K562 (cell line): ENCODE measurements around the gene RASL12. TPM values are rescaled to one million over a fixed set of nuclear protein-coding genes. Genes with fewer than 3 reads are reported as not detected.

Experiments
- BCOR ChIP-seq: fragments of 450-650 bp; IDR thresholded peaks from 2 replicates; pipeline ENCODE4 v1.6.1; 2016
- CTBP1 ChIP-seq: fragments of 450-650 bp; IDR thresholded peaks from 2 replicates; pipeline ENCODE4 v1.6.1; 2016; ENCODE audit warnings: borderline replicate concordance
- ETS1 ChIP-seq: conservative IDR thresholded peaks from 2 replicates; pipeline ENCODE4 v1.6.1; 2011; ENCODE audit warnings: low read depth, mild to moderate bottlenecking, low read length; ENCODE audit not compliant: control insufficient read depth
- FOXK1 ChIP-seq: sonication (generic); formaldehyde crosslinking; IDR thresholded peaks from 2 replicates; pipeline ENCODE4 v1.8.0; 2022; ENCODE audit warnings: missing genetic modification reagents, mild to moderate bottlenecking, borderline replicate concordance
- HMGXB4 ChIP-seq: sonication (generic); formaldehyde crosslinking; IDR thresholded peaks from 2 replicates; pipeline ENCODE4 v1.8.1; 2023; ENCODE audit warnings: mild to moderate bottlenecking, missing genetic modification reagents
- MEIS2 ChIP-seq: fragments of 450-650 bp; IDR thresholded peaks from 2 replicates; pipeline ENCODE4 v1.6.1; 2014; ENCODE audit warnings: mild to moderate bottlenecking; ENCODE audit not compliant: partially characterized antibody
- MYC ChIP-seq, 2 experiments: fragments of 250-450 bp in 1 of 2; sonication (Bioruptor Pico) in 1 of 2; IDR thresholded peaks; 2 replicates each; pipeline versions ENCODE4 v1.5.1 to v1.6.1; 2012 to 2021; ENCODE audit warnings: low read depth in 2 of 2, borderline replicate concordance in 1 of 2, improper control_type of control experiment in 1 of 2, low read length in 1 of 2, mild to moderate bottlenecking in 1 of 2, moderate library complexity in 1 of 2
- PBX2 ChIP-seq, 2 experiments: IDR thresholded peaks in 1 of 2; conservative IDR thresholded peaks in 1 of 2; 2 replicates each; pipeline ENCODE4 v1.6.1; 2016; ENCODE audit warnings: low read depth in 2 of 2, mild to moderate bottlenecking in 1 of 2, missing compliant biosample characterization in 1 of 2, missing genetic modification characterization in 1 of 2, moderate library complexity in 1 of 2
- RBM14 ChIP-seq: fragments of 200-400 bp; formaldehyde crosslinking; IDR thresholded peaks from 2 replicates; pipeline ENCODE4 v1.6.1; 2018; ENCODE audit warnings: low read depth, mild to moderate bottlenecking, low read length, moderate library complexity, borderline replicate concordance; ENCODE audit not compliant: insufficient read depth
- SETDB1 ChIP-seq: IDR thresholded peaks from one replicate; pipeline ENCODE4 v1.6.1; 2012; ENCODE audit warnings: low read length, control low read depth, inconsistent platforms
- SP2 ChIP-seq: IDR thresholded peaks from 2 replicates; pipeline ENCODE4 v1.6.1; 2011; ENCODE audit warnings: mild to moderate bottlenecking, low read depth, low read length, moderate library complexity; ENCODE audit not compliant: poor library complexity, severe bottlenecking; ENCODE audit errors: extremely low read depth
- TBP ChIP-seq: optimal IDR thresholded peaks from 2 replicates; pipeline ENCODE3; 2011; ENCODE audit warnings: low read depth, low read length, improper control_type of control experiment
- UBTF ChIP-seq, 2 experiments: IDR thresholded peaks; 2 replicates each; pipeline ENCODE4 v1.6.1; 2012; ENCODE audit warnings: improper control_type of control experiment in 2 of 2, low read depth in 2 of 2, low read length in 2 of 2, borderline replicate concordance in 1 of 2
- polyA plus RNA-seq, 8 experiments: library from polyadenylated mRNA; depleted of rRNA in 4 of 8; stranded (reverse) in 5 of 8; unstranded in 3 of 8; fragments of >200 nt; fragmentation: Nextera tagmentation in 2 of 8; fragmentation: Illumina TruSeq in 1 of 8; extraction: Ambion mirVana in 2 of 8; extraction: Trizol in 1 of 8; gene quantifications; 2 replicates each; pipeline versions ENCODE4 v1.2.1 to v1.2.3, GENCODE V29; 2011 to 2014; ENCODE audit warnings: inconsistent platforms in 1 of 8, missing spikeins in 1 of 8
- total RNA-seq, 7 experiments: library from RNA; depleted of rRNA in 6 of 7; stranded (reverse); fragments of >200 nt in 6 of 7; fragmentation: Illumina TruSeq in 2 of 7; extraction: Trizol in 2 of 7; gene quantifications; 2 replicates each; pipeline versions ENCODE4 v1.2.1 to v1.2.3, GENCODE V29; 2011 to 2021; ENCODE audit warnings: low replicate concordance in 1 of 7

The RASL12 gene
- total and polyA plus RNA-seq, 9 of the 15 experiments (the other 6 are each of a cell fraction or from before 2014, with no cell fraction given), result not detected

GRCh38 chr15:65028921-65029735 lies 38.7 kb downstream of the RASL12 start, which contains the start of gene MTFMT (continued):
- TF ChIP-seq ETS1, result peak; percentile 60; the same call in 1 of the 2 replicates
- TF ChIP-seq FOXK1 (CRISPR knock-in tag), result no peak
- TF ChIP-seq MEIS2, result peak; percentile 65
- TF ChIP-seq CTBP1, result peak; percentile 45; the same call in 1 of the 2 replicates
- TF ChIP-seq BCOR, result peak; percentile 60
- peak; percentile 15 for TF ChIP-seq SP2
- peak; percentile 60 for TF ChIP-seq TBP
- TF ChIP-seq RBM14, result no peak
- peak; percentile 57 for TF ChIP-seq MYC (IDR thresholded peaks at IDR 0.05; ENCODE audit: low read depth, low read length)
- TF ChIP-seq MYC (CRISPR knock-in tag; IDR thresholded peaks at IDR 0.05; ENCODE audit: borderline replicate concordance, low read depth), result no peak
- TF ChIP-seq PBX2 (CRISPR knock-in tag; IDR thresholded peaks at IDR 0.05; ENCODE audit: low read depth), result no peak
- TF ChIP-seq PBX2 (tag; conservative IDR thresholded peaks at IDR 0.05; ENCODE audit: low read depth), result no peak
- TF ChIP-seq UBTF (IDR thresholded peaks at IDR 0.05; ENCODE audit: borderline replicate concordance in 1 of 2, low read depth in 2 of 2, low read length in 2 of 2), result peak; percentile 74 to 87; a peak in 3 of 4 replicates
- no peak for TF ChIP-seq SETDB1
- 0 out of 2 replicates have a peak, but pooled peaks have one; percentile 58 for TF ChIP-seq HMGXB4 (CRISPR knock-in tag)
